Glutamatergic neuron (in vitro differentiated cells): Measurements from ENCODE around the gene BMF. TPM values are rescaled to one million over a fixed set of nuclear protein-coding genes. Genes with fewer than 3 reads are reported as not detected.

Experiments
- total RNA-seq: library from RNA; stranded (reverse); fragmentation: NEBNext Ultra II Directional; extraction: Animal tissue kit (Norgen Biotek cat#: 25700); gene quantifications from one replicate; pipeline ENCODE4 v1.2.1, GENCODE V29; 2021; ENCODE audit not compliant: unreplicated experiment

BMF gene
- total RNA-seq, 1 donor from 2014 or later, result 11.3 TPM

Other genes starting within 250 kb of the BMF start
- gene GPR176, start 188.6 kb downstream of the BMF start, total RNA-seq, result 15.9 TPM
- gene EIF2AK4, start 174.8 kb downstream of the BMF start, total RNA-seq, result 17.7 TPM
- gene SRP14, start 69.7 kb downstream of the BMF start, total RNA-seq, result 246 TPM
- 16.5 TPM for gene BUB1B, start 52.2 kb upstream of the BMF start, total RNA-seq
- gene PAK6, start 130.2 kb upstream of the BMF start, total RNA-seq, result not detected
- gene ANKRD63, start 174.2 kb upstream of the BMF start, total RNA-seq, result not detected
- gene PLCB2, start 199.1 kb upstream of the BMF start, total RNA-seq, result 2.6 TPM
- 15.9 TPM for gene INAFM2, start 214.8 kb upstream of the BMF start, total RNA-seq
- 0.49 TPM for gene CCDC9B, start 232.1 kb upstream of the BMF start, total RNA-seq
- gene PHGR1, start 242.2 kb upstream of the BMF start, total RNA-seq, result not detected
- 44.3 TPM for gene DISP2, start 249.3 kb upstream of the BMF start, total RNA-seq